Parathyroid adenoma (tissue), 2 donors: ENCODE results near the gene NTN4.

Experiments
- H2AFZ ChIP-seq: fragments of 300-600 bp; sonication (generic); one replicate; pipeline ENCODE4 v1.7.0; 2017; ENCODE audit warnings: antibody characterized with exemption, mild to moderate bottlenecking
- H3K27ac ChIP-seq: fragments of 300-600 bp; sonication (generic); one replicate; pipeline ENCODE4 v1.7.0; 2017
- H3K27me3 ChIP-seq: fragments of 300-600 bp; sonication (generic); one replicate; pipeline ENCODE4 v1.7.0; 2017; ENCODE audit warnings: low read length; ENCODE audit not compliant: control insufficient read depth, insufficient read depth
- H3K36me3 ChIP-seq: fragments of 300-600 bp; sonication (generic); one replicate; pipeline ENCODE4 v1.7.0; 2017; ENCODE audit warnings: low read length; ENCODE audit not compliant: control insufficient read depth, insufficient read depth
- H3K4me1 ChIP-seq: fragments of 300-600 bp; sonication (generic); one replicate; pipeline ENCODE4 v1.7.0; 2017; ENCODE audit warnings: control low read depth
- H3K4me2 ChIP-seq: fragments of 300-600 bp; sonication (generic); one replicate; pipeline ENCODE4 v1.7.0; 2017; ENCODE audit warnings: low read length
- H3K4me3 ChIP-seq: fragments of 300-600 bp; sonication (generic); one replicate; pipeline ENCODE4 v1.7.0; 2017; ENCODE audit warnings: low read depth, low read length
- H3K79me2 ChIP-seq: fragments of 300-600 bp; sonication (generic); one replicate; pipeline ENCODE4 v1.7.0; 2017; ENCODE audit warnings: control low read depth
- H3K9ac ChIP-seq: fragments of 300-600 bp; sonication (generic); one replicate; pipeline ENCODE4 v1.7.0; 2017; ENCODE audit warnings: mild to moderate bottlenecking
- H3K9me3 ChIP-seq: fragments of 300-600 bp; sonication (generic); one replicate; pipeline ENCODE4 v1.7.0; 2017; ENCODE audit warnings: low read length; ENCODE audit not compliant: control insufficient read depth
- CTCF ChIP-seq: fragments of 300-600 bp; sonication (generic); IDR thresholded peaks from one replicate; pipeline ENCODE4 v1.7.0; 2017; ENCODE audit warnings: antibody characterized with exemption, mild to moderate bottlenecking
- donor health status: primary hyperparathyroidism.

NTN4 gene

GRCh38 chr12:95710386-95710785, 80.2 kb downstream of the NTN4 start:
- Histone ChIP-seq H3K27ac (no peak overlapping the region), H3K4me1 (no peaks in the 10 kb centered on the region)

GRCh38 chr12:95709152-95709551, 81.4 kb downstream of the NTN4 start:
- Histone ChIP-seq H3K9ac (no peak overlapping the region), H3K4me2 (no peak overlapping the region), H3K27ac (no peak overlapping the region), H3K4me1 (no peaks in the 10 kb centered on the region), H3K4me3 (no peak overlapping the region), H3K36me3 (no peaks in the 10 kb centered on the region), H3K79me2 (no peaks in the 10 kb centered on the region), H3K9me3 (no peaks in the 10 kb centered on the region), H2AFZ (no peak overlapping the region), H3K27me3 (no peaks in the 10 kb centered on the region)
- no peak for TF ChIP-seq CTCF

More at GRCh38 chr12:95710386-95710785, 80.2 kb downstream of the NTN4 start:
- Histone ChIP-seq H3K9ac (no peak overlapping the region), H3K79me2 (no peaks in the 10 kb centered on the region), H2AFZ (no peak overlapping the region), H3K4me2 (no peak overlapping the region), H3K9me3 (no peaks in the 10 kb centered on the region), H3K4me3 (no peak overlapping the region), H3K27me3 (no peaks in the 10 kb centered on the region), H3K36me3 (no peaks in the 10 kb centered on the region)
- no peak for TF ChIP-seq CTCF

- Histone ChIP-seq H3K27me3 (no peaks in the 10 kb centered on the region), H3K4me1 (no peaks in the 10 kb centered on the region), H3K4me2 (no peak overlapping the region), H2AFZ (no peak overlapping the region), H3K27ac (no peak overlapping the region), H3K9ac (no peak overlapping the region), H3K9me3 (no peaks in the 10 kb centered on the region), H3K79me2 (no peaks in the 10 kb centered on the region), H3K4me3 (no peak overlapping the region), H3K36me3 (no peaks in the 10 kb centered on the region)
- TF ChIP-seq CTCF, result no peak
These were observed 85.4 kb downstream of the NTN4 start for GRCh38 chr12:95705143-95705542.

- Histone ChIP-seq H3K9me3 (no peaks in the 10 kb centered on the region), H2AFZ (no peak overlapping the region), H3K36me3 (no peaks in the 10 kb centered on the region), H3K27me3 (no peaks in the 10 kb centered on the region), H3K27ac (no peak overlapping the region), H3K9ac (no peak overlapping the region), H3K79me2 (no peaks in the 10 kb centered on the region), H3K4me2 (no peak overlapping the region), H3K4me1 (no peaks in the 10 kb centered on the region), H3K4me3 (no peak overlapping the region)
- no peak for TF ChIP-seq CTCF
These were observed 86.6 kb downstream of the NTN4 start for GRCh38 chr12:95703986-95704385.

- Histone ChIP-seq H3K4me1 (no peaks in the 10 kb centered on the region), H2AFZ (no peak overlapping the region), H3K4me3 (no peak overlapping the region), H3K36me3 (no peaks in the 10 kb centered on the region), H3K27me3 (no peaks in the 10 kb centered on the region), H3K79me2 (no peaks in the 10 kb centered on the region), H3K9ac (no peak overlapping the region), H3K9me3 (no peaks in the 10 kb centered on the region), H3K27ac (no peak overlapping the region), H3K4me2 (no peak overlapping the region)
- TF ChIP-seq CTCF, result no peak
These were observed 88.7 kb downstream of the NTN4 start for GRCh38 chr12:95701722-95702418.
